Adrenal gland (tissue), 5 donors: ENCODE results near the gene LRRC25.

ENCODE experiments used
- POLR2A ChIP-seq, 2 donors: fragments of 450-650 bp; IDR thresholded peaks; one replicate each; pipeline ENCODE4 v1.6.1; 2017; ENCODE audit warnings: antibody characterized with exemption in 2 of 2, mild to moderate bottlenecking in 2 of 2, moderate library complexity in 1 of 2
- TF ChIP-seq, protein P1 (sequence below), 6 experiments: fragments of 450-650 bp in 4 of 6; fragments of 200-600 bp in 2 of 6; sonication (generic) in 1 of 6; IDR thresholded peaks; 1 replicate in 5 of 6; 2 replicates in 1 of 6; pipeline versions ENCODE4 v1.5.1 to v1.8.0; 2016 to 2021; ENCODE audit warnings: antibody characterized with exemption in 6 of 6, mild to moderate bottlenecking in 2 of 6, moderate library complexity in 1 of 6
- donor health status: DM: no; HTN: no; CAD: no.

GRCh38 chr19:18346091-18346490 lies 51.3 kb downstream of the LRRC25 start:
- TF ChIP-seq, protein P1, sequence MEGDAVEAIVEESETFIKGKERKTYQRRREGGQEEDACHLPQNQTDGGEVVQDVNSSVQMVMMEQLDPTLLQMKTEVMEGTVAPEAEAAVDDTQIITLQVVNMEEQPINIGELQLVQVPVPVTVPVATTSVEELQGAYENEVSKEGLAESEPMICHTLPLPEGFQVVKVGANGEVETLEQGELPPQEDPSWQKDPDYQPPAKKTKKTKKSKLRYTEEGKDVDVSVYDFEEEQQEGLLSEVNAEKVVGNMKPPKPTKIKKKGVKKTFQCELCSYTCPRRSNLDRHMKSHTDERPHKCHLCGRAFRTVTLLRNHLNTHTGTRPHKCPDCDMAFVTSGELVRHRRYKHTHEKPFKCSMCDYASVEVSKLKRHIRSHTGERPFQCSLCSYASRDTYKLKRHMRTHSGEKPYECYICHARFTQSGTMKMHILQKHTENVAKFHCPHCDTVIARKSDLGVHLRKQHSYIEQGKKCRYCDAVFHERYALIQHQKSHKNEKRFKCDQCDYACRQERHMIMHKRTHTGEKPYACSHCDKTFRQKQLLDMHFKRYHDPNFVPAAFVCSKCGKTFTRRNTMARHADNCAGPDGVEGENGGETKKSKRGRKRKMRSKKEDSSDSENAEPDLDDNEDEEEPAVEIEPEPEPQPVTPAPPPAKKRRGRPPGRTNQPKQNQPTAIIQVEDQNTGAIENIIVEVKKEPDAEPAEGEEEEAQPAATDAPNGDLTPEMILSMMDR (IDR thresholded peaks at IDR 0.05) = peak in 1 of 6 experiments; percentile 3
- no peak for TF ChIP-seq POLR2A (IDR thresholded peaks at IDR 0.05)
